Posterior vena cava (tissue), 2 donors: ENCODE measurements around the gene SDK1. TPM values are rescaled to one million over a fixed set of nuclear protein-coding genes. Genes with fewer than 3 reads are reported as not detected.

ENCODE experiments used
- DNase-seq: peaks from one replicate; pipeline ENCODE4 v3.0.0-alpha.2; 2020; ENCODE audit warnings: low spot score
- intact Hi-C, 2 donors: fragments of 100-400 bp; cut with DNase I; formaldehyde crosslinking; loops; one replicate each; pipeline versions ENCODE4 v1.14.1 to v1.14.2; 2022 to 2023
- total RNA-seq, 2 donors: library from RNA; stranded (reverse); fragmentation: NEBNext Ultra II Directional; extraction: Animal tissue kit (Norgen Biotek cat#: 25700); gene quantifications; one replicate each; pipeline ENCODE4 v1.2.1, GENCODE V29; 2021
- donor health status: DM: yes; HTN: yes; CAD: no.
- donor health status: DM: yes; HTN: yes; CAD: no.

Gene SDK1
- total RNA-seq, 2 donors from 2014 or later, result 14.4 to 18.3 TPM

- intact Hi-C loops, result no loop called here
- peak; percentile 50 for DNase-seq
These were observed 832.5 kb downstream of the SDK1 start for GRCh38 chr7:4133491-4134044.

GRCh38 chr7:4134204-4134603 lies 833.2 kb downstream of the SDK1 start:
- DNase-seq, result peak; percentile 74
- intact Hi-C loops, result no loop called here

GRCh38 chr7:4134631-4135030 lies 833.6 kb downstream of the SDK1 start:
- DNase-seq, result peak; percentile 55
- intact Hi-C loops, result no loop called here

GRCh38 chr7:4135301-4135700 lies 834.2 kb downstream of the SDK1 start:
- DNase-seq, result peak; percentile 56
- intact Hi-C loops, result no loop called here

GRCh38 chr7:4136036-4136435 lies 835.0 kb downstream of the SDK1 start:
- DNase-seq, result peak; percentile 80
- intact Hi-C loops, result no loop called here

GRCh38 chr7:4136501-4137110 lies 835.6 kb downstream of the SDK1 start:
- peak; percentile 45 for DNase-seq
- intact Hi-C loops, result no loop called here

GRCh38 chr7:4137552-4137951 lies 836.5 kb downstream of the SDK1 start:
- intact Hi-C loops, result no loop called here
- peak; percentile 18 for DNase-seq

GRCh38 chr7:4138866-4139265 lies 837.8 kb downstream of the SDK1 start:
- peak; percentile 58 for DNase-seq

GRCh38 chr7:4139656-4140625 lies 838.9 kb downstream of the SDK1 start:
- peak; percentile 62 for DNase-seq
- intact Hi-C loops, result no loop called here

More at GRCh38 chr7:4138866-4139265, 837.8 kb downstream of the SDK1 start:
- intact Hi-C loops, result no loop called here

- intact Hi-C loops, result no loop called here
These were observed 839.9 kb downstream of the SDK1 start for GRCh38 chr7:4140933-4141332.

GRCh38 chr7:4143006-4143405 lies 842.0 kb downstream of the SDK1 start:
- DNase-seq, result peak; percentile 57
- intact Hi-C loops, result no loop called here

More at GRCh38 chr7:4140933-4141332, 839.9 kb downstream of the SDK1 start:
- peak; percentile 30 for DNase-seq

GRCh38 chr7:4143511-4144171 lies 842.6 kb downstream of the SDK1 start:
- intact Hi-C loops, result no loop called here
- DNase-seq, result peak; percentile 70

- intact Hi-C loops, result no loop called here
- peak; percentile 63 for DNase-seq
These were observed 843.2 kb downstream of the SDK1 start for GRCh38 chr7:4144172-4144701.

GRCh38 chr7:4144811-4145510 lies 843.9 kb downstream of the SDK1 start:
- intact Hi-C loops, result no loop called here
- peak; percentile 88 for DNase-seq

- intact Hi-C loops, result no loop called here
- DNase-seq, result no peak
These were observed 844.5 kb downstream of the SDK1 start for GRCh38 chr7:4145576-4145975.

- intact Hi-C loops, result no loop called here
- DNase-seq, result no peak
These were observed 847.0 kb downstream of the SDK1 start for GRCh38 chr7:4147926-4148620.

GRCh38 chr7:4149236-4149635 lies 848.2 kb downstream of the SDK1 start:
- DNase-seq, result no peak
- intact Hi-C loops, result no loop called here

GRCh38 chr7:4149645-4150044 lies 848.6 kb downstream of the SDK1 start:
- no peak for DNase-seq
- intact Hi-C loops, result no loop called here
